ENCODE data around the gene COL15A1.

The COL15A1 gene

DNA sequence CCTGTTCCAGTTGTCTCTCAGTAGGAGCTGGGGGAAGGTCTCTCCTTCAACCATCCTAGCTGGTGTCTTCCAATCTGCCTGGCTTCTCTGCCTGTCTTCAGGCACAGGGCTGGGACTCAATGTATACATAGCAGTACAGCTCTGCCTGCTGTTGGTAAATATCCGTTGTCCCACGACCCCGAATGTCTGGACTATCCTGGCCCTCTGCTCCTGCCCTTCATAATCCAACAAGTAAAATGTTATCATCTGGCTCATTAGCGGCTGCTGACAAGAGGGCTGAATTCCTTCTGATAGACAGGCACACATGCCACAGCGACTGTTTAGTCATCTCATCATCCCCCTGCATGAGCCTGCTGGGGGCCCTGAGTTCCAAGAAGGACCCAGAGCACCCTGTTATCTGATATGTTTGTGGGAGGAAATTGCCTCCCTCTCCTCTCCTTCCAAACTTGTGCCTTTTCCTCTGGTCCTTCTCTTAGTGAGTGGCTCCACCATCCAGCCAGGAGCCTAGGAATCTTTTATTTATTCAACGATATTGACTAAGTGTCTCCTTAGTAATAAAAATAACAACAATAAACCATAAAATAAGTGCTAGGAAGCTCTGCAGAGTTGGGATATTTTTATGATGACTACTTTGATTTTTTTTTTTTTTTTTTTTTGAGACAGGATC is 131.7 kb downstream of the COL15A1 start:
- TF ChIP-seq, protein P1, sequence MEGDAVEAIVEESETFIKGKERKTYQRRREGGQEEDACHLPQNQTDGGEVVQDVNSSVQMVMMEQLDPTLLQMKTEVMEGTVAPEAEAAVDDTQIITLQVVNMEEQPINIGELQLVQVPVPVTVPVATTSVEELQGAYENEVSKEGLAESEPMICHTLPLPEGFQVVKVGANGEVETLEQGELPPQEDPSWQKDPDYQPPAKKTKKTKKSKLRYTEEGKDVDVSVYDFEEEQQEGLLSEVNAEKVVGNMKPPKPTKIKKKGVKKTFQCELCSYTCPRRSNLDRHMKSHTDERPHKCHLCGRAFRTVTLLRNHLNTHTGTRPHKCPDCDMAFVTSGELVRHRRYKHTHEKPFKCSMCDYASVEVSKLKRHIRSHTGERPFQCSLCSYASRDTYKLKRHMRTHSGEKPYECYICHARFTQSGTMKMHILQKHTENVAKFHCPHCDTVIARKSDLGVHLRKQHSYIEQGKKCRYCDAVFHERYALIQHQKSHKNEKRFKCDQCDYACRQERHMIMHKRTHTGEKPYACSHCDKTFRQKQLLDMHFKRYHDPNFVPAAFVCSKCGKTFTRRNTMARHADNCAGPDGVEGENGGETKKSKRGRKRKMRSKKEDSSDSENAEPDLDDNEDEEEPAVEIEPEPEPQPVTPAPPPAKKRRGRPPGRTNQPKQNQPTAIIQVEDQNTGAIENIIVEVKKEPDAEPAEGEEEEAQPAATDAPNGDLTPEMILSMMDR (IDR thresholded peaks at IDR 0.05; ENCODE audit: insufficient read depth, low read length) = no peak
- TF ChIP-seq, protein P2, sequence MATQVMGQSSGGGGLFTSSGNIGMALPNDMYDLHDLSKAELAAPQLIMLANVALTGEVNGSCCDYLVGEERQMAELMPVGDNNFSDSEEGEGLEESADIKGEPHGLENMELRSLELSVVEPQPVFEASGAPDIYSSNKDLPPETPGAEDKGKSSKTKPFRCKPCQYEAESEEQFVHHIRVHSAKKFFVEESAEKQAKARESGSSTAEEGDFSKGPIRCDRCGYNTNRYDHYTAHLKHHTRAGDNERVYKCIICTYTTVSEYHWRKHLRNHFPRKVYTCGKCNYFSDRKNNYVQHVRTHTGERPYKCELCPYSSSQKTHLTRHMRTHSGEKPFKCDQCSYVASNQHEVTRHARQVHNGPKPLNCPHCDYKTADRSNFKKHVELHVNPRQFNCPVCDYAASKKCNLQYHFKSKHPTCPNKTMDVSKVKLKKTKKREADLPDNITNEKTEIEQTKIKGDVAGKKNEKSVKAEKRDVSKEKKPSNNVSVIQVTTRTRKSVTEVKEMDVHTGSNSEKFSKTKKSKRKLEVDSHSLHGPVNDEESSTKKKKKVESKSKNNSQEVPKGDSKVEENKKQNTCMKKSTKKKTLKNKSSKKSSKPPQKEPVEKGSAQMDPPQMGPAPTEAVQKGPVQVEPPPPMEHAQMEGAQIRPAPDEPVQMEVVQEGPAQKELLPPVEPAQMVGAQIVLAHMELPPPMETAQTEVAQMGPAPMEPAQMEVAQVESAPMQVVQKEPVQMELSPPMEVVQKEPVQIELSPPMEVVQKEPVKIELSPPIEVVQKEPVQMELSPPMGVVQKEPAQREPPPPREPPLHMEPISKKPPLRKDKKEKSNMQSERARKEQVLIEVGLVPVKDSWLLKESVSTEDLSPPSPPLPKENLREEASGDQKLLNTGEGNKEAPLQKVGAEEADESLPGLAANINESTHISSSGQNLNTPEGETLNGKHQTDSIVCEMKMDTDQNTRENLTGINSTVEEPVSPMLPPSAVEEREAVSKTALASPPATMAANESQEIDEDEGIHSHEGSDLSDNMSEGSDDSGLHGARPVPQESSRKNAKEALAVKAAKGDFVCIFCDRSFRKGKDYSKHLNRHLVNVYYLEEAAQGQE (IDR thresholded peaks at IDR 0.05; ENCODE audit: insufficient replicate concordance, low read depth) = no peak
- no peak for TF ChIP-seq GABPA (IDR thresholded peaks at IDR 0.05; ENCODE audit: low read depth)
- TF ChIP-seq SPI1 (IDR thresholded peaks at IDR 0.05; ENCODE audit: borderline replicate concordance, low read depth) = no peak
- TF ChIP-seq POLR2AphosphoS5 (IDR thresholded peaks at IDR 0.05; ENCODE audit: low read depth) = no peak
- no peak for DNase-seq (ENCODE audit: low read depth in 1 of 2, low spot score in 1 of 2)
- no peak overlapping the region for H3K27ac ChIP-seq (replicated peaks)
- no peaks in the 10 kb centered on the region for H3K27me3 ChIP-seq (ENCODE audit: insufficient read depth, poor library complexity, severe bottlenecking)
- H3K4me3 ChIP-seq (replicated peaks; ENCODE audit: insufficient read depth, low read length) = no peak overlapping the region

DNA sequence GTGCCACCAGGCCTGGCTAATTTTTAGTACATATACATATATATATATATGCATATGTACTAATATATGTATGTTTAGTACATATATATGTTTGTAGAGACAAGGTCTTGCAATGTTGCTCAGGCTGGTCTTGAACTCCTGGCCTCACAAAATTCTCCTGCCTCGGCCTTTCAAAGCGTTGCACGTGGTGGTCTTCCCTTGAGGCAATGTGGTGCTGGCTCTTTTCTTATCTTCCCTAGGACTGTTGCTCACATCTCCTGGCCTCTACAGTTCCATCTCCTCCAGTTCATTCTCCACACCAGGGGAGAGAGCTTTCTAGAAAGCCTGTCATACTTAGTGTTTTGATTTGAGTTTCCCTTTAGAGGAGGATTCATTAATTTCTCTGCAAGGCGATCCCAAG is 132.3 kb downstream of the COL15A1 start:
- Histone ChIP-seq H3K4me3 (replicated peaks; ENCODE audit: insufficient read depth, low read length) (no peak overlapping the region), H3K27ac (replicated peaks) (no peak overlapping the region), H3K27me3 (ENCODE audit: insufficient read depth, poor library complexity, severe bottlenecking) (no peaks in the 10 kb centered on the region)
- TF ChIP-seq GABPA (IDR thresholded peaks at IDR 0.05; ENCODE audit: low read depth) (no peak), POLR2AphosphoS5 (IDR thresholded peaks at IDR 0.05; ENCODE audit: low read depth) (no peak), SPI1 (IDR thresholded peaks at IDR 0.05; ENCODE audit: borderline replicate concordance, low read depth) (no peak)
- TF ChIP-seq, protein P2 (IDR thresholded peaks at IDR 0.05; ENCODE audit: insufficient replicate concordance, low read depth) = no peak
- TF ChIP-seq, protein P1 (IDR thresholded peaks at IDR 0.05; ENCODE audit: insufficient read depth, low read length) = no peak
- no peak for DNase-seq (ENCODE audit: low read depth in 1 of 2, low spot score in 1 of 2)

DNA sequence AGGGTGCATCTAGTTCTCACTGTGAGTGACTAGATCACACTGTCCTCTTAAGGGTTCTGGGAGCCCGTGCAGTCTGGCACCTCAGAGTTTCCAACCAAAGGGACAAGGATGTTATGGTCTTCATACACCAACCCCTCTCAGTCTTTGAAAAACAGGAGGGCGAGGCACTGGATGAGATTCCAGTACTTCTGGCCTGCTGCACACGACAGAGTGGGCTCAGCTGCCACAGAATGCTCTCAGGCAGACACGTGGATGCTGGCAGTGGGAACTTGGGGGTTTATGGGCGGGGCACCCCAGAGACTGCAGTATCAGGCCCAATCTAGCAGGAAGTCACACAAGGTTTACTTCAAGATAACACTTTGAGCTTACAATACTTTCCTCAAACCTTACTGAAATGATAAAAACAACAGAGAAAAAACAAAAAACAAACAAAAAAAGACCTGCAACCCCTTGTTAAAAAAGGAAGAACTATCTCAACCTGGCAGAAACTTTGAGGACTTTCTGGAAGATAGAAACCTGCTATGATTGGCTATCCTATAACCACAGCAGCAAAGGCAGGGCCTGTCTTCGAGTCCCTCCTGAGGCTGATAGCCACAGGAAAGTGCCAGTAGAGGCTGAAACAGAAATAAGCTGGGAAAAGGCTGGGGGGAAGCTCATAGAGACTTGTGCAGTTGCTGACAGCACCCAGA is 132.9 kb downstream of the COL15A1 start:
- Histone ChIP-seq H3K27me3 (ENCODE audit: insufficient read depth, poor library complexity, severe bottlenecking) (no peaks in the 10 kb centered on the region), H3K27ac (replicated peaks) (no peak overlapping the region), H3K4me3 (replicated peaks; ENCODE audit: insufficient read depth, low read length) (no peak overlapping the region)
- TF ChIP-seq, protein P1 (IDR thresholded peaks at IDR 0.05; ENCODE audit: insufficient read depth, low read length) = no peak
- TF ChIP-seq GABPA (IDR thresholded peaks at IDR 0.05; ENCODE audit: low read depth) = no peak
- no peak for TF ChIP-seq POLR2AphosphoS5 (IDR thresholded peaks at IDR 0.05; ENCODE audit: low read depth)
- TF ChIP-seq, protein P2 (IDR thresholded peaks at IDR 0.05; ENCODE audit: insufficient replicate concordance, low read depth) = no peak
- no peak for TF ChIP-seq SPI1 (IDR thresholded peaks at IDR 0.05; ENCODE audit: borderline replicate concordance, low read depth)
- DNase-seq (ENCODE audit: low read depth in 1 of 2, low spot score in 1 of 2) = no peak
